H1 (cell line): ENCODE results near the gene SMYD4. TPM values are rescaled to one million over a fixed set of nuclear protein-coding genes. Genes with fewer than 3 reads are reported as not detected.

Experiments
- CTCF ChIA-PET: fragments of 300-600 bp; sonication (Branson Sonifier 250); formaldehyde crosslinking; loops from one replicate; lab custom pipeline; 2021; ENCODE audit not compliant: partially characterized antibody; lab: Charles Lee
- POLR2A ChIA-PET: fragments of 300-600 bp; sonication (Branson Sonifier 250); formaldehyde crosslinking; loops from one replicate; lab custom pipeline; 2021; ENCODE audit warnings: inconsistent platforms; ENCODE audit not compliant: partially characterized antibody; lab: Charles Lee
- DNase-seq, 2 experiments: peaks; one replicate each; pipeline versions ENCODE4 v3.0.0 to v3.0.0-alpha.2; 2010 to 2022; ENCODE audit warnings: low spot score in 2 of 2, low read depth in 1 of 2, mixed read lengths in 1 of 2
- FAIRE-seq: peaks from 2 replicates; lab custom pipeline; 2011; peaks lifted over from hg19 to GRCh38; lab: Jason Lieb, UNC
- H2AFZ ChIP-seq: 2 replicates; pipeline ENCODE4 v1.8.1; 2012; ENCODE audit warnings: low read length, inconsistent platforms
- H2AK5ac ChIP-seq: 2 replicates; pipeline ENCODE4 v1.6.1; 2013; ENCODE audit warnings: low read depth, low read length
- H2BK120ac ChIP-seq: replicated peaks from 2 replicates; pipeline ENCODE3; 2013; ENCODE audit warnings: low read depth, low read length, inconsistent platforms
- H2BK12ac ChIP-seq: 2 replicates; pipeline ENCODE4 v1.6.1; 2013; ENCODE audit warnings: low read depth, low read length
- H2BK15ac ChIP-seq: 2 replicates; pipeline ENCODE4 v1.6.1; 2013; ENCODE audit warnings: low read length
- H2BK20ac ChIP-seq: 2 replicates; pipeline ENCODE4 v1.6.1; 2013; ENCODE audit warnings: low read length
- H2BK5ac ChIP-seq: 2 replicates; pipeline ENCODE4 v1.6.1; 2013; ENCODE audit warnings: low read depth, low read length
- H3K14ac ChIP-seq: 2 replicates; pipeline ENCODE4 v1.6.1; 2013; ENCODE audit warnings: inconsistent platforms; ENCODE audit not compliant: insufficient read length
- H3K18ac ChIP-seq: 2 replicates; pipeline ENCODE4 v1.6.1; 2013; ENCODE audit warnings: low read length; ENCODE audit errors: extremely low read depth
- H3K23ac ChIP-seq: 2 replicates; pipeline ENCODE4 v1.6.1; 2013; ENCODE audit warnings: inconsistent platforms; ENCODE audit not compliant: insufficient read length
- H3K23me2 ChIP-seq: 2 replicates; pipeline ENCODE4 v1.6.1; 2013; ENCODE audit warnings: low read depth, low read length
- H3K27ac ChIP-seq: 2 replicates; pipeline ENCODE4 v1.6.1; 2011; ENCODE audit warnings: low read depth, low read length, inconsistent platforms
- H3K27me3 ChIP-seq, 4 experiments: replicated peaks in 1 of 4; 1 replicate in 1 of 4; 2 replicates in 3 of 4; pipeline versions ENCODE4 v1.6.1 to v1.8.1; 2011 to 2013; ENCODE audit warnings: low read length in 3 of 4, mild to moderate bottlenecking in 3 of 4, inconsistent platforms in 2 of 4, mixed read lengths in 2 of 4, moderate library complexity in 1 of 4; ENCODE audit not compliant: control insufficient read depth in 3 of 4, insufficient read depth in 3 of 4; ENCODE audit errors: extremely low read depth in 1 of 4
- H3K36me3 ChIP-seq, 4 experiments: 2 replicates each; pipeline versions ENCODE4 v1.6.1 to v1.8.1; 2011 to 2013; ENCODE audit warnings: mild to moderate bottlenecking in 4 of 4, low read length in 3 of 4, moderate library complexity in 2 of 4, control low read depth in 1 of 4, inconsistent platforms in 1 of 4; ENCODE audit not compliant: insufficient read depth in 4 of 4, control insufficient read depth in 2 of 4
- H3K4ac ChIP-seq: replicated peaks from 2 replicates; pipeline ENCODE3; 2013; ENCODE audit warnings: low read length, low read depth, mixed read lengths, inconsistent platforms; ENCODE audit not compliant: insufficient read length
- H3K4me1 ChIP-seq, 4 experiments: replicated peaks in 1 of 4; 1 replicate in 1 of 4; 2 replicates in 3 of 4; pipeline versions ENCODE4 v1.6.1 to v1.8.1; 2011 to 2013; ENCODE audit warnings: low read length in 3 of 4, inconsistent platforms in 2 of 4, mixed read lengths in 1 of 4; ENCODE audit not compliant: insufficient read depth in 4 of 4, control insufficient read depth in 3 of 4
- H3K4me2 ChIP-seq, 2 experiments: 2 replicates each; pipeline versions ENCODE4 v1.6.1 to v1.8.1; 2011 to 2013; ENCODE audit warnings: low read depth in 2 of 2, low read length in 2 of 2, control low read depth in 1 of 2, inconsistent platforms in 1 of 2, mild to moderate bottlenecking in 1 of 2; ENCODE audit not compliant: insufficient read depth in 1 of 2
- H3K4me3 ChIP-seq, 4 experiments: fragments of 200-600, 300-600 bp in 1 of 4; sonication (generic), shearing (Covaris generic), sonication (Bioruptor Twin) in 1 of 4; 2 replicates each; pipeline versions ENCODE4 v1.5.1 to v1.8.1; 2011 to 2016; ENCODE audit warnings: low read length in 4 of 4, low read depth in 3 of 4, control low read depth in 2 of 4, inconsistent platforms in 2 of 4, mild to moderate bottlenecking in 2 of 4, mixed read lengths in 1 of 4, moderate library complexity in 1 of 4; ENCODE audit not compliant: insufficient read depth in 2 of 4; ENCODE audit errors: extremely low read depth in 1 of 4
- H3K56ac ChIP-seq: replicated peaks from 2 replicates; pipeline ENCODE3; 2013; ENCODE audit warnings: low read depth, mild to moderate bottlenecking, mixed read lengths, low read length, inconsistent platforms; ENCODE audit not compliant: insufficient read length
- H3K79me1 ChIP-seq: 2 replicates; pipeline ENCODE4 v1.6.1; 2013; ENCODE audit warnings: low read depth, low read length, control low read depth
- H3K79me2 ChIP-seq, 2 experiments: 2 replicates each; pipeline versions ENCODE4 v1.6.1 to v1.8.1; 2012 to 2013; ENCODE audit warnings: low read length in 2 of 2, mild to moderate bottlenecking in 2 of 2, inconsistent platforms in 1 of 2; ENCODE audit not compliant: insufficient read depth in 2 of 2, control insufficient read depth in 1 of 2
- H3K9ac ChIP-seq, 4 experiments: replicated peaks in 1 of 4; 1 replicate in 1 of 4; 2 replicates in 3 of 4; pipeline versions ENCODE4 v1.6.1 to v1.8.1; 2011 to 2013; ENCODE audit warnings: low read depth in 3 of 4, low read length in 3 of 4, control low read depth in 2 of 4, mild to moderate bottlenecking in 2 of 4, moderate library complexity in 2 of 4, inconsistent platforms in 1 of 4; ENCODE audit errors: extremely low read depth in 1 of 4
- H3K9me3 ChIP-seq, 2 experiments: 2 replicates each; pipeline versions ENCODE4 v1.6.1 to v1.8.1; 2012 to 2013; ENCODE audit warnings: mild to moderate bottlenecking in 2 of 2, moderate library complexity in 2 of 2, control low read depth in 1 of 2, inconsistent platforms in 1 of 2, low read depth in 1 of 2, low read length in 1 of 2, mixed read lengths in 1 of 2; ENCODE audit not compliant: insufficient read depth in 2 of 2
- H4K20me1 ChIP-seq, 2 experiments: replicated peaks in 1 of 2; 2 replicates each; pipeline versions ENCODE3 to v1.8.1; 2011 to 2013; ENCODE audit warnings: inconsistent platforms in 2 of 2, low read length in 2 of 2, mild to moderate bottlenecking in 1 of 2; ENCODE audit not compliant: insufficient read depth in 2 of 2, control insufficient read depth in 1 of 2
- H4K5ac ChIP-seq: 2 replicates; pipeline ENCODE4 v1.6.1; 2013; ENCODE audit warnings: low read length, low read depth, mixed read lengths, inconsistent platforms; ENCODE audit not compliant: insufficient read length
- H4K8ac ChIP-seq: 2 replicates; pipeline ENCODE4 v1.8.0; 2013; ENCODE audit warnings: mild to moderate bottlenecking, moderate library complexity, low read length, inconsistent platforms; ENCODE audit not compliant: insufficient read depth; ENCODE audit errors: extremely low read depth
- H4K91ac ChIP-seq: replicated peaks from 2 replicates; pipeline ENCODE3; 2013; ENCODE audit warnings: low read length, mixed read lengths, inconsistent platforms; ENCODE audit not compliant: insufficient read length
- ASH2L ChIP-seq: fragments of 200-600, 300-600 bp; sonication (generic); IDR thresholded peaks from one replicate; pipeline ENCODE4 v1.7.1; 2017; ENCODE audit warnings: low read length
- CBX5 ChIP-seq: fragments of 300-800, 300-1000 bp; sonication (generic); IDR thresholded peaks from 2 replicates; pipeline ENCODE4 v1.7.1; 2016; ENCODE audit warnings: antibody characterized with exemption, low read length, low read depth
- CREB1 ChIP-seq: IDR thresholded peaks from 2 replicates; pipeline ENCODE4 v1.6.1; 2012; ENCODE audit warnings: inconsistent platforms
- CTBP2 ChIP-seq: IDR thresholded peaks from 2 replicates; pipeline ENCODE4 v1.7.0; 2011; ENCODE audit warnings: borderline replicate concordance, mild to moderate bottlenecking, moderate library complexity, mixed read lengths, low read length; ENCODE audit not compliant: insufficient read depth, insufficient read length
- GTF2F1 ChIP-seq: IDR thresholded peaks from 2 replicates; pipeline ENCODE4 v1.6.1; 2012; ENCODE audit warnings: low read depth, low read length, improper control_type of control experiment, borderline replicate concordance
- KDM5A ChIP-seq: fragments of 200-600 bp; IDR thresholded peaks from 2 replicates; pipeline ENCODE4 v1.7.1; 2012; ENCODE audit warnings: mild to moderate bottlenecking, low read length, inconsistent platforms, mixed read lengths
- RXRA ChIP-seq: IDR thresholded peaks from 2 replicates; pipeline ENCODE4 v1.6.1; 2011; ENCODE audit warnings: low read depth, mild to moderate bottlenecking, low read length, moderate library complexity; ENCODE audit not compliant: insufficient read depth
- SP2 ChIP-seq: IDR thresholded peaks from 2 replicates; pipeline ENCODE4 v1.6.1; 2012; ENCODE audit warnings: mild to moderate bottlenecking, low read length, inconsistent platforms
- TAF7 ChIP-seq: optimal IDR thresholded peaks from 2 replicates; pipeline ENCODE3; 2011; ENCODE audit warnings: low read depth, mild to moderate bottlenecking, inconsistent platforms, low read length, moderate library complexity, borderline replicate concordance
- TCF12 ChIP-seq: IDR thresholded peaks from 2 replicates; pipeline ENCODE4 v1.6.1; 2011; ENCODE audit warnings: low read depth, mild to moderate bottlenecking, low read length
- USF2 ChIP-seq: IDR thresholded peaks from 2 replicates; pipeline ENCODE4 v1.6.1; 2011; ENCODE audit warnings: low read length, improper control_type of control experiment
- YY1 ChIP-seq: IDR thresholded peaks from 2 replicates; pipeline ENCODE4 v1.6.1; 2011; ENCODE audit warnings: low read depth, mild to moderate bottlenecking, low read length
- WGBS, 2 experiments: shearing (Covaris generic) in 1 of 2; methylation state at CpG; one replicate each; pipeline versions ENCODE4 v1.1.6 to v1.1.7; 2013 to 2015; ENCODE audit warnings: low lambda C conversion rate in 2 of 2, mixed read lengths in 2 of 2, inconsistent platforms in 1 of 2, low coverage in 1 of 2, missing lambda C conversion rate in 1 of 2; ENCODE audit not compliant: insufficient replicate concordance in 2 of 2, insufficient coverage in 1 of 2, insufficient read length in 1 of 2; ENCODE audit errors: extremely low coverage in 1 of 2, missing lambda C conversion rate in 1 of 2; 5-methylcytosine and 5-hydroxymethylcytosine counted together
- polyA plus RNA-seq, 7 experiments: library from polyadenylated mRNA; depleted of rRNA in 3 of 7; stranded (reverse) in 5 of 7; unstranded in 2 of 7; fragments of >200 nt in 5 of 7; fragments of 200-250 nt in 2 of 7; gene quantifications; 1 replicate in 5 of 7; 2 replicates in 1 of 7; 4 replicates in 1 of 7; pipeline versions ENCODE4 v1.2.1 to v1.2.3, GENCODE V29; 2011 to 2013; ENCODE audit warnings: missing spikeins in 2 of 7, mixed read lengths in 2 of 7
- total RNA-seq: library from RNA; stranded (reverse); fragmentation: NEBNext Ultra II Directional; extraction: Animal tissue kit (Norgen Biotek cat#: 25700); gene quantifications from 2 replicates; pipeline ENCODE4 v1.2.1, GENCODE V29; 2021

Gene SMYD4
- total and polyA plus RNA-seq, 2 of the 8 experiments (the other 6 are each of a cell fraction or from before 2014, with no cell fraction given) = 10.5 to 23.4 TPM

- no peak overlapping the region for H2AK5ac ChIP-seq
- no peaks in the 10 kb centered on the region for H3K4me1 ChIP-seq
- H4K91ac ChIP-seq = no peak overlapping the region
- no peak overlapping the region for H3K23ac ChIP-seq
- no peaks in the 10 kb centered on the region for H3K23me2 ChIP-seq
- no peak overlapping the region for H3K4me3 ChIP-seq
- no peaks in the 10 kb centered on the region for H3K9me3 ChIP-seq
- FAIRE-seq (no peak), DNase-seq (no peak)
- no peak overlapping the region for H2BK15ac ChIP-seq
- H3K9ac ChIP-seq = no peak overlapping the region
- H3K14ac ChIP-seq = no peak overlapping the region
- POLR2A ChIA-PET = interaction anchor here (0.7 to 1.2 kb wide), 2 partner anchors 95 to 428 kb away, joined by 3 to 4 read pairs; no protein-coding TSS in a partner anchor
- H2BK120ac ChIP-seq = no peak overlapping the region
- H2BK5ac ChIP-seq = no peak overlapping the region
- 0 out of 4 replicates have a peak, but pooled peaks cover 2 to 4% of the 10 kb centered on the region in 2 experiments for H3K79me2 ChIP-seq
- no peak overlapping the region for H3K56ac ChIP-seq
- H3K18ac ChIP-seq = no peak overlapping the region
- CTCF ChIA-PET = interaction anchor here (0.6 to 1.2 kb wide), 3 partner anchors 14 to 617 kb away, joined by 3 to 6 read pairs (median 4); no protein-coding TSS in a partner anchor
- no peak overlapping the region for H2AFZ ChIP-seq
- no peak overlapping the region for H3K4ac ChIP-seq
- H3K4me2 ChIP-seq = no peak overlapping the region
- no peaks in the 10 kb centered on the region for H3K27me3 ChIP-seq
- no peak overlapping the region for H4K8ac ChIP-seq
- H2BK20ac ChIP-seq = no peak overlapping the region
- WGBS, 2 experiments = 92% methylated on average over 8 of the region's 8 CpGs; no CpG with 5 or more reads in 1 of the 2 experiments
- 0 out of 2 replicates have a peak, but pooled peaks cover 4% of the 10 kb centered on the region for H3K79me1 ChIP-seq
- no peak overlapping the region for H3K27ac ChIP-seq
- H4K5ac ChIP-seq = no peak overlapping the region
- peaks cover 3 to 17% (median 7%) of the 10 kb centered on the region in 4 experiments; a peak in 5 of 8 replicates for H3K36me3 ChIP-seq
- H2BK12ac ChIP-seq = no peak overlapping the region
- H4K20me1 ChIP-seq = peaks cover 2 to 5% of the 10 kb centered on the region in 2 experiments
- no peak for TF ChIP-seq KDM5A
- no peak for TF ChIP-seq TCF12
- no peak for TF ChIP-seq SP2
- no peak for TF ChIP-seq TAF7
- TF ChIP-seq RXRA = no peak
- TF ChIP-seq USF2 = no peak
- TF ChIP-seq CTBP2 = no peak
- TF ChIP-seq CBX5 = no peak
- no peak for TF ChIP-seq ASH2L
- no peak for TF ChIP-seq GTF2F1
- no peak for TF ChIP-seq CREB1
- no peak for TF ChIP-seq YY1
Observed at GRCh38 chr17:1868090-1868489, 38.4 kb upstream of the SMYD4 start.
